ENCODE results near the gene CPN2.

DNA sequence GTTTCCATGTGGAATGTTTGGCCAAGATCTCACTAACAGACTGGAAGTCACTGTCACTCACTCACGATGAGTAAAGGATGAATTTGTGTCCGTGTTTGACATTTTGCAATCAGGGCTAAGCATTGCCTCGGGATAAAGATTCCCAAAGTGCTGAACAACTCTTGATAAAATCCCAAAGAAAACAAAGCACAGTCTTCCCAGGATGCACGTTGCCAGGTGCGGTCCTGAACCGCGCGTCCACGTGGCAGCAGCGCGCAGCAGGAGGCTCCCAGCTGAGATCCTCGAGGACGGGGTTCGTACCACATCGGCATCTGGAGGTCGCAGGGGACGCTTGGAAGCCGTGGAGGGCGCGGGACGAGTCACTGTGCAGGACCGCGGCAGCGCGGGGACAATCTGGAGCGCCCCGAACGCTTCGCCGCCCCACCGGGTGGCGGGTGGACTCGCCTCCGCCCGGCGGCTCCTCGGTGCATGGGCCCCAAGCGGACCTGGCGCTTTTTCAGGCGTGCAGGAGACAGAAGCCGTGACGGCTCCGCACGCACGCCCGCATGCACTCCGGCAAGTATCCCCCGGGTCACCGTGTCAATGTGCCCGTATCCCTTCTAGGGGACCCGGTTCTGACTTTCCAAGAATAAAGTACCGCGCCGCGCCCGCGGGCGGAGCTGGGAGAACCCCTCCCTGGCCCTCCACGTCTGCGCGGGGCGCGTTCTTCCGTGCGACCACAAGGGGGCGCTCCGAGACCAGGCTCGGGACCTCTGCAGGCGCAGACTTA lies 17.7 kb downstream of the CPN2 start:
- no peak for TF ChIP-seq TOX (CRISPR knock-in tag; IDR thresholded peaks at IDR 0.05; ENCODE audit: borderline replicate concordance)
- TF ChIP-seq, protein P1, sequence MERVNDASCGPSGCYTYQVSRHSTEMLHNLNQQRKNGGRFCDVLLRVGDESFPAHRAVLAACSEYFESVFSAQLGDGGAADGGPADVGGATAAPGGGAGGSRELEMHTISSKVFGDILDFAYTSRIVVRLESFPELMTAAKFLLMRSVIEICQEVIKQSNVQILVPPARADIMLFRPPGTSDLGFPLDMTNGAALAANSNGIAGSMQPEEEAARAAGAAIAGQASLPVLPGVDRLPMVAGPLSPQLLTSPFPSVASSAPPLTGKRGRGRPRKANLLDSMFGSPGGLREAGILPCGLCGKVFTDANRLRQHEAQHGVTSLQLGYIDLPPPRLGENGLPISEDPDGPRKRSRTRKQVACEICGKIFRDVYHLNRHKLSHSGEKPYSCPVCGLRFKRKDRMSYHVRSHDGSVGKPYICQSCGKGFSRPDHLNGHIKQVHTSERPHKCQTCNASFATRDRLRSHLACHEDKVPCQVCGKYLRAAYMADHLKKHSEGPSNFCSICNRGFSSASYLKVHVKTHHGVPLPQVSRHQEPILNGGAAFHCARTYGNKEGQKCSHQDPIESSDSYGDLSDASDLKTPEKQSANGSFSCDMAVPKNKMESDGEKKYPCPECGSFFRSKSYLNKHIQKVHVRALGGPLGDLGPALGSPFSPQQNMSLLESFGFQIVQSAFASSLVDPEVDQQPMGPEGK (CRISPR knock-in tag; IDR thresholded peaks at IDR 0.05; ENCODE audit: borderline replicate concordance) = no peak
- TF ChIP-seq SNAI2 (CRISPR knock-in tag; IDR thresholded peaks at IDR 0.05) = no peak
